ENCODE data around the gene HKDC1. TPM values are rescaled to one million over a fixed set of nuclear protein-coding genes. Genes with fewer than 3 reads are reported as not detected.

HKDC1 gene
- total RNA-seq, 1 donor from 2014 or later = 2.5 TPM

GRCh38 chr10:69239816-69240434 is 19.8 kb downstream of the HKDC1 start:
- no peak overlapping the region for H3K27ac ChIP-seq
- peaks cover 11% of the 10 kb centered on the region for H3K4me1 ChIP-seq
- intact Hi-C loops (cut with DNase I) = loop anchor here (10.0 kb wide), 1 partner anchor 265 kb away; no protein-coding TSS in a partner anchor
- H3K36me3 ChIP-seq = no peaks in the 10 kb centered on the region
- DNase-seq (ENCODE audit: extremely low spot score in 2 of 2) = no peak
- H3K4me3 ChIP-seq = no peak overlapping the region
- TF ChIP-seq POLR2A (IDR thresholded peaks at IDR 0.05) (no peak), POLR2AphosphoS5 (IDR thresholded peaks at IDR 0.05; ENCODE audit: insufficient read depth in 1 of 2, low read depth in 1 of 2) (no peak), CTCF (IDR thresholded peaks at IDR 0.05) (no peak)
- no peaks in the 10 kb centered on the region for H3K27me3 ChIP-seq
- H3K9me3 ChIP-seq = no peaks in the 10 kb centered on the region

- intact Hi-C loops (cut with DNase I) = no loop called here
- H3K27me3 ChIP-seq = no peaks in the 10 kb centered on the region
- H3K9me3 ChIP-seq = no peaks in the 10 kb centered on the region
- no peak for DNase-seq (ENCODE audit: extremely low spot score in 2 of 2)
- TF ChIP-seq POLR2AphosphoS5 (IDR thresholded peaks at IDR 0.05; ENCODE audit: insufficient read depth in 1 of 2, low read depth in 1 of 2) = no peak
- TF ChIP-seq POLR2A (IDR thresholded peaks at IDR 0.05) = no peak
- TF ChIP-seq CTCF (IDR thresholded peaks at IDR 0.05) = no peak
- peaks cover 11% of the 10 kb centered on the region for H3K4me1 ChIP-seq
- no peak overlapping the region for H3K27ac ChIP-seq
- H3K4me3 ChIP-seq = no peak overlapping the region
- no peaks in the 10 kb centered on the region for H3K36me3 ChIP-seq
Measured at GRCh38 chr10:69240455-69240854, 20.3 kb downstream of the HKDC1 start.

- H3K4me3 ChIP-seq = no peak overlapping the region
- H3K27me3 ChIP-seq = no peaks in the 10 kb centered on the region
- intact Hi-C loops (cut with DNase I) = no loop called here
- H3K4me1 ChIP-seq = peaks cover 11% of the 10 kb centered on the region
- H3K36me3 ChIP-seq = no peaks in the 10 kb centered on the region
- DNase-seq (ENCODE audit: extremely low spot score in 2 of 2) = no peak
- H3K9me3 ChIP-seq = no peaks in the 10 kb centered on the region
- TF ChIP-seq POLR2A (IDR thresholded peaks at IDR 0.05) (no peak), CTCF (IDR thresholded peaks at IDR 0.05) (no peak), POLR2AphosphoS5 (IDR thresholded peaks at IDR 0.05; ENCODE audit: insufficient read depth in 1 of 2, low read depth in 1 of 2) (no peak)
- H3K27ac ChIP-seq = no peak overlapping the region
Measured at GRCh38 chr10:69241575-69241974, 21.4 kb downstream of the HKDC1 start.

- TF ChIP-seq POLR2AphosphoS5 (IDR thresholded peaks at IDR 0.05; ENCODE audit: insufficient read depth in 1 of 2, low read depth in 1 of 2) (no peak), CTCF (IDR thresholded peaks at IDR 0.05) (no peak), POLR2A (IDR thresholded peaks at IDR 0.05) (no peak)
- Histone ChIP-seq H3K4me3 (no peak overlapping the region), H3K4me1 (peaks cover 11% of the 10 kb centered on the region), H3K27me3 (no peaks in the 10 kb centered on the region), H3K9me3 (no peaks in the 10 kb centered on the region), H3K27ac (no peak overlapping the region), H3K36me3 (no peaks in the 10 kb centered on the region)
- DNase-seq (ENCODE audit: extremely low spot score in 2 of 2) = no peak
- intact Hi-C loops (cut with DNase I) = no loop called here
Measured at GRCh38 chr10:69242040-69242851, 22.1 kb downstream of the HKDC1 start.

- TF ChIP-seq POLR2A (IDR thresholded peaks at IDR 0.05) (no peak), POLR2AphosphoS5 (IDR thresholded peaks at IDR 0.05; ENCODE audit: insufficient read depth in 1 of 2, low read depth in 1 of 2) (no peak), CTCF (IDR thresholded peaks at IDR 0.05) (no peak)
- intact Hi-C loops (cut with DNase I) = no loop called here
- Histone ChIP-seq H3K36me3 (no peaks in the 10 kb centered on the region), H3K4me3 (no peak overlapping the region), H3K27ac (no peak overlapping the region), H3K4me1 (peaks cover 11% of the 10 kb centered on the region), H3K27me3 (no peaks in the 10 kb centered on the region), H3K9me3 (no peaks in the 10 kb centered on the region)
- DNase-seq (ENCODE audit: extremely low spot score in 2 of 2) = no peak
Measured at GRCh38 chr10:69242852-69243212, 22.7 kb downstream of the HKDC1 start.

All from vagina (tissue), 2 donors.